Activated naive CD4-positive, alpha-beta T cell treated with anti-CD3 and anti-CD28 coated beads, Interleukin-2, amount 50 U/mL, for 72 hours (primary cell): ENCODE measurements around the gene ADARB2. TPM values are rescaled to one million over a fixed set of nuclear protein-coding genes. Genes with fewer than 3 reads are reported as not detected.

Experiments
- ATAC-seq, 2 donors: fragments of 150-1000 bp; cut with Tn5 transposase; 2 replicates each; pipeline ENCODE4 v1.10.0; 2021; ENCODE audit warnings: mild to moderate bottlenecking in 2 of 2, moderate library complexity in 2 of 2
- DNase-seq, 2 donors: peaks; one replicate each; pipeline ENCODE4 v3.0.0; 2021 to 2022; ENCODE audit warnings: low spot score in 2 of 2
- H3K27ac Mint-ChIP-seq, 2 donors: one replicate each; pipeline ENCODE4 v1.8.0; 2022; ENCODE audit warnings: mild to moderate bottlenecking in 2 of 2, mixed read lengths in 2 of 2
- H3K36me3 Mint-ChIP-seq, 2 donors: one replicate each; pipeline ENCODE4 v1.8.0; 2022; ENCODE audit warnings: mixed read lengths in 2 of 2
- H3K9me3 Mint-ChIP-seq, 2 donors: one replicate each; pipeline ENCODE4 v1.8.0; 2022; ENCODE audit warnings: mixed read lengths in 2 of 2
- total RNA-seq, 2 donors: library from RNA; stranded (reverse); gene quantifications; one replicate each; pipeline ENCODE4 v1.2.3, GENCODE V29; 2022

Gene ADARB2
- total RNA-seq, 2 donors from 2014 or later = 0.27 TPM; not detected in 1

GRCh38 chr10:1395025-1395480 is 342.3 kb downstream of the ADARB2 start:
- no peaks in the 10 kb centered on the region for H3K9me3 Mint-ChIP-seq
- DNase-seq (no peak), ATAC-seq (no peak)
- H3K36me3 Mint-ChIP-seq = no peaks in the 10 kb centered on the region
- H3K27ac Mint-ChIP-seq = no peak overlapping the region

- DNase-seq (no peak), ATAC-seq (no peak)
- H3K9me3 Mint-ChIP-seq = no peaks in the 10 kb centered on the region
- H3K27ac Mint-ChIP-seq = no peak overlapping the region
- no peaks in the 10 kb centered on the region for H3K36me3 Mint-ChIP-seq
Observed at GRCh38 chr10:1394155-1394912, 343.0 kb downstream of the ADARB2 start.

- ATAC-seq (no peak), DNase-seq (no peak)
- Mint-ChIP-seq H3K27ac (no peak overlapping the region), H3K9me3 (no peaks in the 10 kb centered on the region), H3K36me3 (no peaks in the 10 kb centered on the region)
Observed at GRCh38 chr10:1393481-1393880, 343.8 kb downstream of the ADARB2 start.

- H3K27ac Mint-ChIP-seq = no peak overlapping the region
Observed at GRCh38 chr10:1392127-1392526, 345.2 kb downstream of the ADARB2 start.

GRCh38 chr10:1390200-1390599 is 347.1 kb downstream of the ADARB2 start:
- no peak for DNase-seq
- ATAC-seq = no peak
- Mint-ChIP-seq H3K36me3 (no peaks in the 10 kb centered on the region), H3K9me3 (no peaks in the 10 kb centered on the region), H3K27ac (no peak overlapping the region)

More at GRCh38 chr10:1392127-1392526, 345.2 kb downstream of the ADARB2 start:
- ATAC-seq (no peak), DNase-seq (no peak)
- no peaks in the 10 kb centered on the region for H3K9me3 Mint-ChIP-seq
- no peaks in the 10 kb centered on the region for H3K36me3 Mint-ChIP-seq

- Mint-ChIP-seq H3K36me3 (no peaks in the 10 kb centered on the region), H3K27ac (no peak overlapping the region), H3K9me3 (no peaks in the 10 kb centered on the region)
- no peak for DNase-seq
- ATAC-seq = no peak
Observed at GRCh38 chr10:1384026-1384425, 353.3 kb downstream of the ADARB2 start.

GRCh38 chr10:1382711-1383110 is 354.6 kb downstream of the ADARB2 start:
- Mint-ChIP-seq H3K9me3 (no peaks in the 10 kb centered on the region), H3K27ac (no peak overlapping the region), H3K36me3 (no peaks in the 10 kb centered on the region)
- ATAC-seq (no peak), DNase-seq (no peak)

GRCh38 chr10:1381339-1381738 is 356.0 kb downstream of the ADARB2 start:
- no peaks in the 10 kb centered on the region for H3K36me3 Mint-ChIP-seq
- H3K9me3 Mint-ChIP-seq = no peaks in the 10 kb centered on the region
- no peak overlapping the region for H3K27ac Mint-ChIP-seq
- no peak for DNase-seq
- no peak for ATAC-seq

- ATAC-seq (no peak), DNase-seq (no peak)
- peaks cover 5% of the 10 kb centered on the region in 2 donors for H3K9me3 Mint-ChIP-seq
Observed at GRCh38 chr10:1380088-1380671, 357.1 kb downstream of the ADARB2 start.

GRCh38 chr10:1379601-1380000 is 357.7 kb downstream of the ADARB2 start:
- no peaks in the 10 kb centered on the region for H3K36me3 Mint-ChIP-seq
- no peak overlapping the region for H3K27ac Mint-ChIP-seq
- peaks cover 5% of the 10 kb centered on the region in 2 donors for H3K9me3 Mint-ChIP-seq
- ATAC-seq (no peak), DNase-seq (no peak)

More at GRCh38 chr10:1380088-1380671, 357.1 kb downstream of the ADARB2 start:
- Mint-ChIP-seq H3K27ac (no peak overlapping the region), H3K36me3 (no peaks in the 10 kb centered on the region)

GRCh38 chr10:1378473-1378872 is 358.9 kb downstream of the ADARB2 start:
- H3K36me3 Mint-ChIP-seq = no peaks in the 10 kb centered on the region
- DNase-seq = no peak
- ATAC-seq = no peak
- H3K27ac Mint-ChIP-seq = no peak overlapping the region
- peaks cover 5% of the 10 kb centered on the region in 2 donors for H3K9me3 Mint-ChIP-seq

- H3K36me3 Mint-ChIP-seq = no peaks in the 10 kb centered on the region
- H3K27ac Mint-ChIP-seq = no peak overlapping the region
- ATAC-seq (no peak), DNase-seq (no peak)
- peaks cover 5% of the 10 kb centered on the region in 2 donors for H3K9me3 Mint-ChIP-seq
Observed at GRCh38 chr10:1377740-1378397, 359.5 kb downstream of the ADARB2 start.

- Mint-ChIP-seq H3K36me3 (no peaks in the 10 kb centered on the region), H3K27ac (no peak overlapping the region), H3K9me3 (peaks cover 5% of the 10 kb centered on the region in 2 donors)
- DNase-seq (no peak), ATAC-seq (no peak)
Observed at GRCh38 chr10:1377231-1377630, 360.1 kb downstream of the ADARB2 start.

GRCh38 chr10:1376384-1376945 is 360.9 kb downstream of the ADARB2 start:
- H3K27ac Mint-ChIP-seq = no peak overlapping the region
- no peak for ATAC-seq
- H3K9me3 Mint-ChIP-seq = peaks cover 5% of the 10 kb centered on the region in 2 donors
- H3K36me3 Mint-ChIP-seq = no peaks in the 10 kb centered on the region
- no peak for DNase-seq

- H3K9me3 Mint-ChIP-seq = peaks cover 5% of the 10 kb centered on the region in 2 donors
- DNase-seq (no peak), ATAC-seq (no peak)
- no peak overlapping the region for H3K27ac Mint-ChIP-seq
- no peaks in the 10 kb centered on the region for H3K36me3 Mint-ChIP-seq
Observed at GRCh38 chr10:1375346-1376170, 361.8 kb downstream of the ADARB2 start.

- ATAC-seq = no peak
- Mint-ChIP-seq H3K9me3 (peaks cover 5% of the 10 kb centered on the region in 2 donors), H3K27ac (no peak overlapping the region), H3K36me3 (no peaks in the 10 kb centered on the region)
- DNase-seq = no peak
Observed at GRCh38 chr10:1374511-1375345, 362.6 kb downstream of the ADARB2 start.
